GM18498 (cell line): ENCODE results near the gene CDH24.

Experiments used
- ATAC-seq: cut with Tn5 transposase; IDR thresholded peaks from one replicate; pipeline ENCODE4 v1.9.1; 2021; ENCODE audit warnings: mild to moderate bottlenecking, moderate library complexity; ENCODE audit not compliant: unreplicated experiment

The CDH24 gene

GRCh38 chr14:23063601-23064000 lies 6.3 kb upstream of the CDH24 start:
- ATAC-seq, result no peak

GRCh38 chr14:23062002-23062401 lies 4.7 kb upstream of the CDH24 start:
- ATAC-seq, result no peak

GRCh38 chr14:23060536-23061260 lies 3.4 kb upstream of the CDH24 start:
- no peak for ATAC-seq

- ATAC-seq, result no peak
These were observed 1.6 kb upstream of the CDH24 start for GRCh38 chr14:23058654-23059504.

DNA sequence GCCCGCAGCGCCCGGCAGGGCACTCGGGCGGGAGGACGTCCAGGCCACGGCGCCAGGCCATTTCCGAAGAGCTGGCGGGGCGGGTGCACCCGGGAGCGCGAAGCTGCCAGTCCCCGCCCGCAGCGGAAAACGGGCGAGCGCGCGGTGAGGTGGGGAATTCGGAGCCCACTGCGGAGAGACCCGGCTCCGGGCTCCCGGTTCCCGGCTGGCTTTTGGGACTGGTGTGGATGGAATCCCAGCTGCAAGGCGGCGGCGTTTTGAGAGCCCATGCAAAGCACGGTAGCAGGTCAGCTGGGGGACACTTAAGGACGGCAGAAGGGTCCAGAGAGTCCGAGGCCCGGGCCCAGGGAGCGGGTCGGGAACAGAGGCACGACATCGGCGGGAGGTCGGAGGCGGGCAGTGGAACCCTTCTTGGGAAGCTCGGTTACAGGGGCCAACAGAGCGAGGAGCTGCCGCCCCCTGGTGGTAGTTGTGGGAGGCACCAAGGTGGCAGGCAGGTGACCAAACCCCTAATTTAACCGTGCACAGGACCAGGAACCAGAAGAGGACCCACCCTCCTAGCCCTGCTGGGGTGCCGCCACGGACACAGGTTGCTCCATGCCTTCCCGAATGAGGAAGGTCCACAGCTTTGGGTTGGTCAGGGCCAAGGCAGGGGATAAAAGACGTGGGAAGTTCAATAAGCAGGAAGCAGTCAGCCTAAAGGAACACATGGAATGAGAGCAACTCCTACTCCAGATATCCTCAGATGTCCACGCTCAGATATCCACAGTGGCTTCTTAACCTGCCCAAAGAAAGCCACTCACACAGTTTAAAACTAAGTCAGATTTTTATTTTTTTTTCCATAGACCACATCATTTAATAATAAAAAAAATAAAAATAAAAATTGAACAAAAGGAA lies 685 bp upstream of the CDH24 start:
- ATAC-seq, result peak; percentile 67

DNA sequence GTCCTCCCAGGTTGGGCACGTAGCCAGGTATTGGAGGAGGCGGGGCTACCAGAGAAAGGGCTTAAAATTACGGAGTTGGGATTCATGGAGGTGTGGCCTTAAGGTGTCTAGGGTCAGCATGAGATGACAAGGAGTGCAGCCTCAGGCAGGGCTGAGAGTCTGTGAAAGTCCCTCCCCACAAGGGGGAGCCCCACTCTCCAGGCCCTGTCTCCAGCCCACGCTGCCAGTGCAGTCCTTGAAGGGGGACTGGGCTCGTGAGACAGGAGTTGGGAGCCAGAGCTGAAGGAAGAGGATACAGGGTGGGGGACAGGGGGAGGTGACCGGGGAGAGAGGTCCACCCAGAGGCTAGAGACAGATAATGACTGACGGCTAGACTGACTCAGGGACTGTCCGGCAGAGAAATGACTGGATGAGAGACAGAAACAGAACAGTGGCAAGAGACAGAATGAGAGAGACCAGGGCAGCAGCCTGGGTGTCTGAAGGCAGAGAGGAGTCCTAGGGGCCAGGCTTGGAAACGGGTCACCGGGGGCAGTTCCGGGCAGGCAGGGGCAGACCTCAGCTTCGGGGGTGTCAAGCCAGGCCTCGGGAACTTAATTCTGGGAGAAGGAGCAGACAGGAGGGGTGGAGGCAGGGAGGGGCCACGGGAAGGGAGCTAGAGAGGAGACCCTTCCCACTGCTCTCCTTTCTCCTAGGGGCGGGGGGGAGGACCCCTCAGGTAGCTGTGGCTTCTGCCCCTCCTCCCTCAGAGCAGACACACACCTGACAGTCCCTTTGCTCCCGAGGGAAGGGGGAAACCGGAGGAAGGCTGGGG lies 970 bp downstream of the CDH24 start:
- peak; percentile 56 for ATAC-seq

DNA sequence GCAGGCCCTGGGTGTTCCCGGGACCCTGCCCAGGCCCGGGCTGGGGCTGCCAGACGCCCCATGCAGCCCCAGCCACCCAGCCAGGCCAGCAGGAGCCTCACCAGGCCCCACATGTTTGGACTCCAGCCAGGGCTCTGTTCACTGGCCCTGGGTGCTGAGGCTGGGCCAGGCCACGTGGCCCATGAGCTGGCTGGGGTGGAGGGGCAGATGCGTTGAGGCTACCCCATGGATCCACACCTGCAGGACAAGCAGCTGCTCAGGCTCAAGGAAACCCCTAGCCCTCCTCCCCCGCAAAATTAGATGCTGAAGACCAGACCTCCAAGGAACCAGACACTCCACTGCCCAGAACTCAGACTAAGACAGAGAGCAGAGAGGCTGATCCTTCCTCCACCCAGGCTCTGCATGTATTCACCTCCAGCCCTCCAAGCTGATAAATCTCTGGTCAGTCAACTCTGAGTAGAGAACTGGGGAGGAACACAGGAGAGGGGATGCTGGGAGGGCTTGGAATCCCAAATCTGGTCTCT lies 1.6 kb downstream of the CDH24 start:
- no peak for ATAC-seq

DNA sequence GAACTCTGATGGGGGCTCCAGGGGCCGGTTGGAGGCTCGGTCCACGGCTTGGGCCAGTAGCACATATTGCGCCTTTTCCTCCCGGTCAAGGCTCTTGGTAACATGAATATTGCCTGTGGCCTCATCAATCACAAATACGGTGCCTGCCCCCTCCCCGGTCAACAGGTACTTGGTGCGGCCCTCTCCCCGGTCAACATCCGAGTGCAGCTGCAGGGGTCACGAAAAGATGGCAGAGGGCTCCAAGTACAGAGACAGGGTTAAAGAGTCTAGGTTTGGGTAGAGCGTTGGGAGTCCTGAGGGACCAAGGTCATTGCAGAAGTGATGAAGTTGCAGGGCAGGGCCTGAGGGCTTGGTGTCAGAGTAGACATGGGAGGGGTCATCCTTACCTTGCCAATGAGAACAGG lies 2.2 kb downstream of the CDH24 start:
- ATAC-seq, result no peak

DNA sequence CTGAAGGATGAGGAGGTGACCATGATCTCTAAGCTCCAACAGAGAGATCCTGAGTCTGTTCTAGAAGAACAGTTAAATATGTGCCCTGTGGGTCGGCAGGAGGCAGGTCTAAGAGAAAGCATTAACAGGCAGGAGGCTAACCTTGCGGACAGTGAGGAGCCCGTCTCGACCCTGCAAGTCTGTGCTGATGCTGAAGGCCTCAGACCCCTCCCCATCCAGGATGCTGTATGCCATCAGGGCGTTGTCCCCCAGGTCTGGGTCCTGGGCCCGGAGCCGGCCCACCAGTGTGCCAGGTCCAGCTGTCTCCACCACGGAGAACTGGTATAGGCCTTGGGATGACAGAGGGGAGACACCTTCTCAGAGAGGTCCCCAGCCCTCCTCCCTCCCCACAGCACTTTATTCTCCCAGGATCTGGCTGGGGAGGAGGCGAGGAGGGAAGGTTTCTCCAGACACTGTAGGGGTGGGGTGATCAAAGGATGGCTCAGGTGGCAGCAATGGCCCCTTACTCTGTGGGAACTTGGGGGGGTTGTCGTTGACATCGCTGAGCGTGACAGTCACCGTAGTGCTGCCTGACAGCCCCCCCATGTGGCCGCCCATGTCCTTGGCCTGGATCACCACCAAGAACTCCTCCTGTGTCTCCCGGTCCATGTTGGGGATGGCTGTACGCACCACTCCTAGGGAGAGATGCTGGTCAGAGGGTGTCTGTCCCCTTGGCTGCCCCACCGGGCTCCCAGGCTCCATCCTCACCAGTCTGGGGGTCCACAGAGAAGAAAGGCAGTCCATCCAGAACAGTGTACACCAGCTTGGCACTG lies 3.1 kb downstream of the CDH24 start:
- no peak for ATAC-seq

GRCh38 chr14:23053426-23053825 lies 3.9 kb downstream of the CDH24 start:
- ATAC-seq, result no peak

DNA sequence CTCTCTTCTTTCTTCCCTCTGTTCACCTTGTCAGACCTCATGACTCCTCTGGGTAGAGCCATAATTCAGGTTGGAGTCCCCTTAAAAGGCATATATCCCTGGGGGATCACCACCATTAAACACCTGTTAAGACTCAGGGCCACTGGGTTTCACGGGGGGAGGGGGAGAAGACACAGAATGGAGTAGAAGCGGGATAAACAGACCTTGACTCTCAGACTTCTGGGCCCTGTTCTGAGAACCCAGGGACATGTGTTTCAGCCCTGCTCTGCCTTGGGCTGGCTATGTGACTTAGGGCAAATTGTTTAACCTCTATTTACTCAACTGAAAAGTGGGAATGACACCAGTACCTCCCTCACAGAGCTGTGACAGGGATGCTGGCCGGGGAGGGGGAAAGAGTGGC lies 4.6 kb downstream of the CDH24 start:
- ATAC-seq, result no peak

- no peak for ATAC-seq
These were observed 5.1 kb downstream of the CDH24 start for GRCh38 chr14:23052182-23052623.

DNA sequence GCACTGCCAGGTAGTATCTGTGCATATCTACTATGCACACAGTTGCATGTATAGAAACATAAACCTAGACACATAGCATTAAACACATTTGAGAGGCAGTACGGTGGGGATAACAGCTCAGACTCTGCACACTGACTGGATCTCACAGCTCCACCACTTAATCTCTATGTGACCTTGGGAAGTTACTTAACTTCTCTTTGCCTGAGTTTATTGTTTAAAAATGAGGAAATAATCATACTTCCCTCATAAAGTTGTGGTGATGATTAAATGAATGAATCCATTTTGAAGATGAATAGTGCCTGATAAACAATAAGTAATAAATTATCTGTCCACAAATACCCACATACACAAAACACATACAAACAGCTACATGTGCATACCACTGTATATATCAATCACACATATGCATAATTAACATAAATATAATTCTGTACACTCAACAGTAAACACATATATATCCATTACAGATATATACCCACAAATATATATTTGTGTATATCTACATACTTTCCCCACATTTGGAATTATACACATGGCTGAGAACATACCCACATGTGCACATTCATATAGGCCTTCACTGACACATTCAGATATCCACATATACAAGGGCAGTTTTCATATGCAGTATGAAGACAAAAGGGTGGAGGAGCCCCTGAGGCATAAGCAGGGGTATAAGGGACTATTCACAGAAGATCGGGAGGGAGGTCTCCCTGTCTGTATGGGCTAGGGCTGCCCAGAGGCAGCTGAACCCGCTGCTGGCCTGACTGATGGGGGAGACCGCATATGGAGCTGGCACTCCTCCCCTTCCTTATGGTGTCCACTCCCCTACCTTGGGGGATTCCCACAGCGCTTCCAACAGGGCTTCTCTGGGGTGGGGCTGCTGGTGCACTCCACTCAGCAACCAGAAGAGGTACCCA lies 5.9 kb downstream of the CDH24 start:
- no peak for ATAC-seq

DNA sequence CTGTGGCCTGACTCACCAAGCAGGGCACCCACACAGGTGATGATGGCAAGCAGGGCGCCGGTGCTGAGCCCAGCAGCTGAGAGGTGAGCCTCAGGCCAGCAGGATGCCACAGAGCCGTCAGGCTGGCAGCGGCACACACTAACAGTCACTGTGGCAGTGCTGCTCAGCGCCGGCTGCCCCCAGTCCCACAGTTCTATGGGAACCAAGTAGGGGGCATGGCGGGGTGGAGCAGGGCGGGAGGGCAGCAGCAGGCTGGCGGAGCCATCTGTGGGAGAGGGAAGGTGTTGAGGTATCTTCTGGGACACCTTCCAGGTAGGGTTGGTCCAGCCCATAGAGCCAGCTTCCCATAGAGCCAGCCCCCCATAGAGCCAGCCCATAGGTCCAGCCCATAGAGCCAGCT lies 8.3 kb downstream of the CDH24 start:
- ATAC-seq, result no peak

- no peak for ATAC-seq
These were observed 9.3 kb downstream of the CDH24 start for GRCh38 chr14:23047751-23048693.

DNA sequence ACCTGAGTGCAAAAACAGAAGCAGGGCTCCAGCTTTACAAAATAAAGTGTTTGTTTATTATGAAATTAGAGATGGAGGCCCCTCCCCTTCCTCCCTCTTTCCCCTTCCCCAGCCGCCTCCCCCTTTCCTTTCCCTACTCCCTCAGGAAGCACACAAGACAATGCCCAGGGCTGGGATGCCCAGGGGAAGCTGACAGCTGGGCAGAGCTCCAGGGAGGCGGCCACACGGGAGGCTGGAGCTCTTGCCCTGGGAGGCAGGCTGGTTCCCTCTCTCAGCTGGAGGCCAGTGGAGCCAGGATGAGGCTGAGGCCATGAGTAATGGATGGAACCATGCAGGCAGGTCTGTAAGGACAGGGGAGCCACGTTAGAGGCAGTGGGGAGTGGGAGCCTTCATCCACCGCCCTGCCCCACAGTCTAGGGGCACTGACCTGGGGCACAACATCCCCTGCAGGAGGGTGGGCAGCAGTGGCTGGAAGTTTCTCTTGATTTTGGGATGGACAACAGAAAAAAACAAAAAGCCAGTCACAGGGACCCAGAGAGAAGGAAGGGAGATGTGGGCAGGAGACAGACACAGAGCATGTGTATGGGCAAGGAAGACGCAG lies 10.2 kb downstream of the CDH24 start:
- no peak for ATAC-seq
